Stomach (tissue), 9 donors: Measurements from ENCODE around the gene HAGH. TPM values are rescaled to one million over a fixed set of nuclear protein-coding genes. Genes with fewer than 3 reads are reported as not detected.
A peak's percentile ranks its signal among the peaks of the same experiment; 100 is the strongest.

Experiments used
- DNase-seq, 2 donors: peaks; one replicate each; pipeline versions ENCODE4 v3.0.0 to v3.0.0-alpha.2; 2013 to 2019
- H3K27ac ChIP-seq, 5 donors: fragments of 200-600 bp in 4 of 5; sonication (generic) in 4 of 5; one replicate each; pipeline ENCODE4 v1.5.1; 2013 to 2019; ENCODE audit warnings: mild to moderate bottlenecking in 1 of 5, moderate library complexity in 1 of 5
- H3K27me3 ChIP-seq, 3 donors: fragments of 200-600 bp; sonication (generic); one replicate each; pipeline ENCODE4 v1.5.1; 2017 to 2019; ENCODE audit warnings: mixed run types in 1 of 3
- H3K36me3 ChIP-seq, 4 donors: fragments of 200-600 bp; sonication (generic); 1 replicate in 3 of 4; 2 replicates in 1 of 4; pipeline ENCODE4 v1.5.1; 2016 to 2019
- H3K4me1 ChIP-seq, 4 donors: fragments of 200-600 bp; sonication (generic); one replicate each; pipeline ENCODE4 v1.5.1; 2016 to 2019
- H3K4me3 ChIP-seq, 4 donors: fragments of 200-600 bp; sonication (generic) in 3 of 4; one replicate each; pipeline ENCODE4 v1.5.1; 2016 to 2019; ENCODE audit warnings: mild to moderate bottlenecking in 1 of 4
- H3K9me3 ChIP-seq, 4 donors: fragments of 200-600 bp; sonication (generic); one replicate each; pipeline ENCODE4 v1.5.1; 2016 to 2019
- EP300 ChIP-seq: sonication (generic); formaldehyde crosslinking; IDR thresholded peaks from one replicate; pipeline ENCODE4 v1.6.1; 2017; ENCODE audit warnings: antibody characterized with exemption
- POLR2A ChIP-seq, 4 donors: fragments of 450-650 bp; IDR thresholded peaks; one replicate each; pipeline ENCODE4 v1.6.1; 2016; ENCODE audit warnings: antibody characterized with exemption in 4 of 4, control low read depth in 2 of 4, mild to moderate bottlenecking in 1 of 4, moderate library complexity in 1 of 4
- POLR2AphosphoS5 ChIP-seq, 3 donors: sonication (generic); formaldehyde crosslinking; IDR thresholded peaks; one replicate each; pipeline ENCODE4 v1.6.1; 2016; ENCODE audit warnings: antibody characterized with exemption in 3 of 3
- WGBS, 5 donors: extraction: QIAGEN DNeasy Blood & Tissue Kit in 3 of 5; methylation state at CpG; one replicate each; pipeline versions ENCODE4 v1.1.5 to v1.1.7; 2013 to 2018; 5-methylcytosine and 5-hydroxymethylcytosine counted together
- intact Hi-C: fragments of 100-400 bp; cut with DNase I; formaldehyde crosslinking; loops from one replicate; pipeline ENCODE4 v1.15.1; 2023; ENCODE audit warnings: low total_unique reads
- polyA plus RNA-seq, 3 donors: library from polyadenylated mRNA; stranded (reverse); fragments of 200-250 nt; gene quantifications; one replicate each; pipeline ENCODE4 v1.2.3, GENCODE V29; 2013
- total RNA-seq, 5 donors: library from RNA; depleted of rRNA; stranded (reverse); fragments of >200 nt; gene quantifications; one replicate each; pipeline versions ENCODE4 v1.1.0 to v1.2.3, GENCODE V29; 2014 to 2016
- TF ChIP-seq, protein P1 (sequence below), 7 experiments: fragments of 450-650 bp in 4 of 7; fragments of 200-600 bp in 3 of 7; sonication (generic) in 3 of 7; IDR thresholded peaks; one replicate each; pipeline ENCODE4 v1.5.1; 2016 to 2019; ENCODE audit warnings: antibody characterized with exemption in 7 of 7, control low read depth in 2 of 7, mild to moderate bottlenecking in 1 of 7
- donor health status: healthy with polysubstance abuse.
- donor health status: Bipolar disorder and iron deficiency.
- donor health status: healthy.

The HAGH gene
- total and polyA plus RNA-seq, 8 donors: 30.3 to 119 (median 69.2) TPM

DNA sequence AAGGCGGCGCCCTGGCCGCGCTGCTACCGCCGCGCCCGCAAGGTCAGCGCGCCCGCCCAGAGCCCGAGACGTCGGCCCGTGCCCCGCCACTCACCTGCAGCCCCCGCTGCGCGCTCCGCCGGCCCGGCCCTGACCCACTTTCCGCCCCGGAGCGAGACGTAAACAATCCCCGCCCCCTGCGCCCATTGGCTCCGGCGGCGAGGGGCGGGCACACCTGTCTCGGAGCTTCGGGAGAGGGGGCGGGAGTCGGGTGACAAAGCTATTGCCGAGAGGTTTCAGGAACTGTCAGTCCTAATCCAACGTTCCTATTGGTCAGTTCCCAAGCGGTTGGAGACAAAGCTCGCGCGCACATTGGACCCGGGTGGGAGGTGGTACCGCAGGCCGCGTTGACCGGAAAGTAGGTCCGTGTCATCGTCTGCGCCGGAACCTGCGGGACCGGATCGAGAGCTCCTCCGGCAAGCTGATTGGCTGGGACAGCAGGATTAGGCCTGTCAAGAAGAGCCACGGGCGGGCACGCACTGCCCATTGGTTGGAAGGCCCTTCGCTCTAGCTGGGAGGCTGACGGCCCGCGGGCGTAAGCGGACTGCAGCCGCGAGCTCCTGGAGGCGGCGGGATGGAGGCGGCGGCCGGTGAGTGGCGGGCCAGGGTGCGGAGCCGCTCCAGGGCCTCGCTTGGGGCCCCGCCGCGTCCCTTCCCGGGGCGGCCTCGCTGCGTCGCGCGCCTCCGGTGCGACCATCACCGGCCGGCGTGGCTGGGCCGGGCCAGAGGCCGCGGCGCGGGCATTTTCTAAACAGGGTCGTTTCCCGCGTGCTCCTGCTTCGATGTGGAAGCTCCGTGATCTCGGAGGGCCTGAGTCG, 44.0 kb downstream of the HAGH start, which contains the start of the genes NUBP2 and SPSB3:
NUBP2 (plus strand) TSS at position 553 of the 857 bp plus-strand sequence; CDS start at position 614, 61 bp downstream.
SPSB3 (minus strand) TSS at position 164 of the 857 bp plus-strand sequence. CDS start 1,088 bp downstream, outside the sequence.
- TF ChIP-seq POLR2AphosphoS5 (IDR thresholded peaks at IDR 0.05) (peak; percentile 70 to 87 (median 83)), EP300 (no peak)
- H3K27ac ChIP-seq: peak within 1 kb of the TSS; percentile 81 to 92 (median 86)
- intact Hi-C loops: no loop called here
- peaks cover 40 to 76% (median 67%) of the 10 kb centered on the region in 4 donors for H3K4me1 ChIP-seq
- DNase-seq: peak; percentile 100
- no peaks in the 10 kb centered on the region for H3K27me3 ChIP-seq
- peak within 1 kb of the TSS; percentile 90 to 98 (median 94) for H3K4me3 ChIP-seq
- H3K9me3 ChIP-seq: no peaks in the 10 kb centered on the region
- H3K36me3 ChIP-seq: peaks cover 18 to 62% (median 61%) of the 10 kb centered on the region in 4 donors
- WGBS, 5 donors: 0% methylated on average over 19 to 102 of the region's 102 CpGs

DNA sequence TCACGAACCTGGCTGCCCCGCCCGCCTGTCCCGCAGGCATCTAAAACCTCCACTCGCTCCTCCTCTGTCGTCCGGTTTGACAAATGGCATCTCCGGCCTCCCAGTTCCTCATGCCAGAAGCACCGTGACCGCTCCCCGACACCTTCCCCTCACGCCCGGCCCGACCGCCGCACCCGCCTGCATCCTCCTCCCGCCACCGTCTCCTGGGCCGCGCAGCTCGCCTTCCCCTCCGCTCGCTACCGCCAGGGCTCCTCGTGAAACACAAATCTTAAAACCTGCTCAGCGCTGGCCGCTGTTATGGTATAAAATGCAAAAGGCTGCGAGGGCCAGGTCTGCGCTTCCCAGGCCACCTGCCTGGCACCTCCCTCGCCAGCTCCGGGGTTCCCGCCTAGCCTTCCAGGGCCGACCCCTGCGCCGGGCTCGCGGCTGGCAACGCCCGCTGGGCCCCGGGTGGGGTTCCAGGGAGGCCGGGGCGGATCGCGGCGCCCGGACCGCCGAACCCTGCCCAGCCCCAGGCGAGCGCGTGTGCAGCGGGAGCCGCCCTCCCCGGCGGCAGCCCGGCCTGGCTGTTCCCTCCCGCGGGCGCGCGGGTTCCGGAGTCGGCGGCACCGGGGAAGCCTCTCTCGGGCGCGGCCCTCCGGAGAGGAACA, 44.7 kb downstream of the HAGH start:
- intact Hi-C loops: no loop called here
- H3K4me3 ChIP-seq: peak overlapping the region; percentile 90 to 98 (median 94)
- peaks cover 24 to 62% (median 61%) of the 10 kb centered on the region in 4 donors for H3K36me3 ChIP-seq
- peak overlapping the region; percentile 81 to 92 (median 86) for H3K27ac ChIP-seq
- no peaks in the 10 kb centered on the region for H3K9me3 ChIP-seq
- DNase-seq: peak in 1 of 2 donors; percentile 63
- TF ChIP-seq, protein P1, sequence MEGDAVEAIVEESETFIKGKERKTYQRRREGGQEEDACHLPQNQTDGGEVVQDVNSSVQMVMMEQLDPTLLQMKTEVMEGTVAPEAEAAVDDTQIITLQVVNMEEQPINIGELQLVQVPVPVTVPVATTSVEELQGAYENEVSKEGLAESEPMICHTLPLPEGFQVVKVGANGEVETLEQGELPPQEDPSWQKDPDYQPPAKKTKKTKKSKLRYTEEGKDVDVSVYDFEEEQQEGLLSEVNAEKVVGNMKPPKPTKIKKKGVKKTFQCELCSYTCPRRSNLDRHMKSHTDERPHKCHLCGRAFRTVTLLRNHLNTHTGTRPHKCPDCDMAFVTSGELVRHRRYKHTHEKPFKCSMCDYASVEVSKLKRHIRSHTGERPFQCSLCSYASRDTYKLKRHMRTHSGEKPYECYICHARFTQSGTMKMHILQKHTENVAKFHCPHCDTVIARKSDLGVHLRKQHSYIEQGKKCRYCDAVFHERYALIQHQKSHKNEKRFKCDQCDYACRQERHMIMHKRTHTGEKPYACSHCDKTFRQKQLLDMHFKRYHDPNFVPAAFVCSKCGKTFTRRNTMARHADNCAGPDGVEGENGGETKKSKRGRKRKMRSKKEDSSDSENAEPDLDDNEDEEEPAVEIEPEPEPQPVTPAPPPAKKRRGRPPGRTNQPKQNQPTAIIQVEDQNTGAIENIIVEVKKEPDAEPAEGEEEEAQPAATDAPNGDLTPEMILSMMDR (IDR thresholded peaks at IDR 0.05): peak in 1 of 7 experiments; percentile 6
- TF ChIP-seq POLR2AphosphoS5 (IDR thresholded peaks at IDR 0.05): no peak
- 1% methylated on average over 33 to 70 of the region's 70 CpGs for WGBS, 5 donors
- H3K4me1 ChIP-seq: peaks cover 40 to 77% (median 67%) of the 10 kb centered on the region in 4 donors
- H3K27me3 ChIP-seq: no peaks in the 10 kb centered on the region

DNA sequence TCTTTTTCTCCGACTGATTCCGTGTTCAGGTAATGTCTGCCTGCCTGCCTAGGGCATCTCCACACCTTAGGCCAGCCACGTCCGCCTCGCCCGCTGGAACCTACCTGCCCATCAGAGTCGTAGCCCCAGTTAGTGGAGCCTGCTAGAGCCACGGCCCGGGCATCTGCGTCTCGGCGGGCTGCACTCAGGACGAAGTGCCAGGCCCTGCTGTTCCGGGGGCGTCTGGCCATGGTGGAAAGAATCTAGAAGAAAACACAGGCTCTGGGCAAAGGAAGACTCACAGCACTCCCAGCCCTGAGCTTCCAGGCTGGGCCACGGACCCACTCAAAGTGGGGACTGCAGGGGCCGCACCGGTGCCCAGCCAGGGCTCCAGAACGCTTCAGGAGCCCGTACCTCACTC, 45.4 kb downstream of the HAGH start:
- intact Hi-C loops: no loop called here

DNA sequence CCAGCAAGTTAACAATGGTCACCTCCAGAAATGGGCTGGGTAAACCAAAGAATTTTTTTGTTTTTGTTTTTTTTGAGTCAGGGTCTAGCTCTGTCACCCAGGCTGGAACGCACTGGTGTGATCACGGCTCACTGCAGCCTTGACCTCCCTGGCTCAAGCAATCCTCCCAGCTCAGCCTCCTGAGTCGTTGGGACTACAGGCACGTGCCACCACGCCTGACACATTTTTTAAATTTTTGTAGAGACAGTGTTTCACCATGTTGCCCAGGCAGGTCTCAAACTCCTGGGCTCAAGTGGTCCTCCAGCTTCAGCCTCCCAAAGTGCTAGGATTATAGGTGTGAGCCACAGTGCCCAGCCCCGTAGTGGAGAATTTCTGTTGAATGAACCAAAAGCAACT, 46.0 kb downstream of the HAGH start:
- TF ChIP-seq POLR2AphosphoS5 (IDR thresholded peaks at IDR 0.05) (no peak), POLR2A (IDR thresholded peaks at IDR 0.05) (no peak), EP300 (no peak)
- TF ChIP-seq, protein P1 (IDR thresholded peaks at IDR 0.05): no peak
- 70 to 87% (median 73%) methylated on average over 6 of the region's 6 CpGs for WGBS, 5 donors
- Histone ChIP-seq H3K4me3 (peak overlapping the region in 2 of 4 donors; percentile 90 to 93), H3K27ac (no peak overlapping the region), H3K27me3 (no peaks in the 10 kb centered on the region), H3K9me3 (no peaks in the 10 kb centered on the region), H3K36me3 (peaks cover 32 to 62% (median 61%) of the 10 kb centered on the region in 4 donors), H3K4me1 (peaks cover 36 to 71% (median 59%) of the 10 kb centered on the region in 4 donors)
- intact Hi-C loops: no loop called here
- no peak for DNase-seq

More for the DNA sequence above, 45.4 kb downstream of the HAGH start:
- Histone ChIP-seq H3K9me3 (no peaks in the 10 kb centered on the region), H3K4me3 (peak overlapping the region; percentile 90 to 98 (median 94)), H3K4me1 (peaks cover 40 to 71% (median 62%) of the 10 kb centered on the region in 4 donors), H3K27me3 (no peaks in the 10 kb centered on the region), H3K27ac (peak overlapping the region in 4 of 5 donors; percentile 81 to 92 (median 88)), H3K36me3 (peaks cover 28 to 62% (median 61%) of the 10 kb centered on the region in 4 donors)
- 41 to 68% (median 58%) methylated on average over 10 to 20 of the region's 20 CpGs for WGBS, 5 donors
- no peak for DNase-seq
- TF ChIP-seq EP300 (no peak), POLR2AphosphoS5 (IDR thresholded peaks at IDR 0.05) (no peak)
